Stimulated activated naive CD8-positive, alpha-beta T cell treated with anti-CD3 and anti-CD28 coated beads, Interleukin-15, amount 100 ng/mL, for 72 hours (primary cell): ENCODE measurements around the gene ZNF165.
A peak's percentile ranks its signal among the peaks of the same experiment; 100 is the strongest.
"Not testable (repeated sequence)": the region's sequence is repeated elsewhere in the genome, so short reads cannot be mapped to it uniquely, and the experiment has no call there.

Source experiments
- ATAC-seq: fragments of 150-1000 bp; cut with Tn5 transposase; 2 replicates; pipeline ENCODE4 v1.10.0; 2021; ENCODE audit warnings: mild to moderate bottlenecking, moderate library complexity
- DNase-seq, 2 donors: peaks; one replicate each; pipeline ENCODE4 v3.0.0; 2021 to 2022
- H3K27ac Mint-ChIP-seq, 2 donors: one replicate each; pipeline ENCODE4 v1.8.0; 2022; ENCODE audit warnings: mild to moderate bottlenecking in 2 of 2, mixed read lengths in 2 of 2, moderate library complexity in 2 of 2
- H3K27me3 Mint-ChIP-seq: one replicate; pipeline ENCODE4 v1.8.0; 2022; ENCODE audit warnings: mixed read lengths
- H3K4me1 Mint-ChIP-seq: one replicate; pipeline ENCODE4 v1.8.0; 2022; ENCODE audit warnings: mild to moderate bottlenecking, mixed read lengths
- H3K4me3 Mint-ChIP-seq, 2 donors: one replicate each; pipeline ENCODE4 v1.8.0; 2022; ENCODE audit warnings: mild to moderate bottlenecking in 2 of 2, mixed read lengths in 2 of 2, moderate library complexity in 1 of 2
- H3K9me3 Mint-ChIP-seq, 2 donors: one replicate each; pipeline ENCODE4 v1.8.0; 2022; ENCODE audit warnings: mixed read lengths in 2 of 2

ZNF165 gene

DNA sequence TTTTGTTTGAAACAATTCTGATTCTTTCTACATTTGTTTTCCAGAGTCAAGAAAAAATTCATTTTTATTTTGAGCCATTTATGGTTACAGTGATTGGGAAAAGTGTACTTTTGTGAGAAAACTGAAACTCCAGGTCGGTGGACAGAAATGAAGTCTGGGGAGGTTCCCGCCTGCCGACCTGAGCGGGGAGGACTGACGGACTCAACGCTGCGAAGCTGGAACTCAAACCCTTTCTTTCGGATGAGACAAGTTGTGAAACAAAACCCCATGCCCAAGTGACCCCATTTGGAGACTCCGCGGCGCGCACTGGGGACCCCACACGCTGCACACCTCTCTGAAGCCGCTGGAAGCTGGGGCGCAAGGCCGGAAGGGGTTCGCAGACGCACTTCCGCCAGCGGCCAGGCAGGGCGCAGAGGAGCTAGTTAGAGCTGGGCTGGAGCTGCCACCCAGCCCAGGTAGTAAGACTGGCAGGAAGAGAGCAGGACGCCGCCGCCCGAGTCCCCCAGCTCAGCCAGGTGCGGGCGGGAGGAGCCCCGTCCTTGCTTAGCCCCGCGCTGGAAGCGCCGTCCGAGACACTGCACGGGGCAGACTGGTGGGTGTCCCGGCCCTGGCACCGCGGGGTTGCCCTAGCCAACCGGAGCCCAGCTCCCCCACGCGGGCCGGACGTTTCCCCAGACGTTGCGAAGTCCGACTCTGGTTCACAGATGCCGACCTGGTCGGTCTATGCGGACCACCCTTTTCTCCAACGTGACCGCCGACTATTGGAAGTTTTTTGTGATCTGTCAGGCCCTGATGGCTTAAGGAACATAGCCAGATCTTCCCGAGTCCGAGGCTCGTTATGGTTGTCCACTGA is 24.2 kb downstream of the ZNF165 start:
- ATAC-seq: peak; percentile 100
- Mint-ChIP-seq H3K27ac (peak overlapping the region; percentile 77 to 78), H3K4me1 (peaks cover 7% of the 10 kb centered on the region), H3K9me3 (peaks cover 5 to 8% of the 10 kb centered on the region in 2 donors), H3K27me3 (peaks cover 18% of the 10 kb centered on the region), H3K4me3 (peak overlapping the region; percentile 94)
- DNase-seq: peak; percentile 81 to 89

DNA sequence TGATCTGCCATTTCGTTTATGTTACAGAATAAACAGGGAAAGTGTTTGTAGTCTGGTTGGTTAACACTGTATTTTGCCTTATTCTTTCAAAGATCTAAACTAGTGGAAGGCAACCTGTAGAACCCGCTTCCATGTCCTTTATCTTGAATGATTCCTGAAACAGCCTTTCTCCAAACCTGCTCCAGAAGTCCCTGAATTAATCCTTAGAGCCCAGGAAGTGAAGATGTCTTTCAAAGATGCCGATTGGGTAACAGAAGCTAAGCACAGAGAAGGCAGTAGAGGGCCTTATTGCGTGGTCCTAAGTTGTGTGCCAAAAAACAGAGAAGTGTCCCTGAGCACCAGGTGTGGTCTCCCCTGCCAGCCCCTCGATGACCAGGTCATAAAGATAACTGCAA is 24.9 kb downstream of the ZNF165 start:
- Mint-ChIP-seq H3K4me1 (peaks cover 7% of the 10 kb centered on the region), H3K4me3 (peak overlapping the region; percentile 94), H3K27ac (peak overlapping the region; percentile 50 to 77), H3K27me3 (peaks cover 12% of the 10 kb centered on the region), H3K9me3 (peaks cover 5 to 8% of the 10 kb centered on the region in 2 donors)
- DNase-seq (no peak), ATAC-seq (no peak)

DNA sequence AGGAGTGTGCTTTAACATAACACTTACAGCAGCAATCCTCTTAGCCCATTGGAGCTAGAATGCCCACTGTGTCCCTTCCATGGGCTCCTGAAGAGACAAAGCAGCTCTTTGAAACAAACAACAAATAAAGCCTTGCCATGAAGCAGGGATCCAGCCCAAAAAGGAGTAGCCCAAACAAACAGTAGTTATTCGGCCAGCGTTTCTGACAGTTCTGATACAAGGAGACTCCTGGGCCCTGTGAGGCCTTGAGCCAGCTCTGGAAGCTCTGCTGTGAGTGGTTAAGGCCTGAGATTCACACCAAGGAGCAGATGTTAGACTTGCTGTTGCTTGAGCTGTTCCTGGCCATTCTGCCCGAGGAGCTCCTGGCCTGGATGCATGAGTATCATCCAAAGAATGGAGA is 27.1 kb downstream of the ZNF165 start:
- Mint-ChIP-seq H3K27me3 (no peaks in the 10 kb centered on the region), H3K4me3 (no peak overlapping the region), H3K27ac (no peak overlapping the region), H3K4me1 (peaks cover 7% of the 10 kb centered on the region), H3K9me3 (peaks cover 4 to 5% of the 10 kb centered on the region in 2 donors)
- DNase-seq: no peak
- ATAC-seq: no peak

GRCh38 chr6:28111964-28112363 is 31.6 kb downstream of the ZNF165 start:
- Mint-ChIP-seq H3K9me3 (no peaks in the 10 kb centered on the region), H3K27ac (no peak overlapping the region), H3K27me3 (no peaks in the 10 kb centered on the region), H3K4me1 (no peaks in the 10 kb centered on the region), H3K4me3 (no peak overlapping the region)
- no peak for DNase-seq
- ATAC-seq: no peak

DNA sequence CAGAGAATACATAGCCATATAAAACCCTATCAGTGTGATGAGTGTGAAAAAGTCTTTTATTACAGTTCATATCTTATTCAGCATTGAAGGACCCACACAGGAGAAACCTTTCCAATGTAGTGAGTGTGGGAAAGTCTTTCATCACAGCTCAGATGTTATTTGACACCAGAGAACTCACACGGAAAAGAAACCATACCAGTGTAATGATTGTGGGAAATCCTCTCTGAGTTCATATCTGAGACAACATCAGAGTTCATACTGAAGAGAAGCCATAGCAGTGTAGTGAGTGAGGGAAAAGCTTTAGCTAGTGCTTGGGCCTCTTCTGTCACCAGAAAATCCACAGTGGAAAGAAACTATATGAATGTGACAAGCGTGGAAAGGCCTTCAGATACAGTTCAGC is 35.4 kb downstream of the ZNF165 start:
- Mint-ChIP-seq H3K4me1 (no peaks in the 10 kb centered on the region), H3K27ac (no peak overlapping the region), H3K9me3 (no peaks in the 10 kb centered on the region), H3K27me3 (no peaks in the 10 kb centered on the region), H3K4me3 (no peak overlapping the region)
- DNase-seq: no peak
- ATAC-seq: no peak

DNA sequence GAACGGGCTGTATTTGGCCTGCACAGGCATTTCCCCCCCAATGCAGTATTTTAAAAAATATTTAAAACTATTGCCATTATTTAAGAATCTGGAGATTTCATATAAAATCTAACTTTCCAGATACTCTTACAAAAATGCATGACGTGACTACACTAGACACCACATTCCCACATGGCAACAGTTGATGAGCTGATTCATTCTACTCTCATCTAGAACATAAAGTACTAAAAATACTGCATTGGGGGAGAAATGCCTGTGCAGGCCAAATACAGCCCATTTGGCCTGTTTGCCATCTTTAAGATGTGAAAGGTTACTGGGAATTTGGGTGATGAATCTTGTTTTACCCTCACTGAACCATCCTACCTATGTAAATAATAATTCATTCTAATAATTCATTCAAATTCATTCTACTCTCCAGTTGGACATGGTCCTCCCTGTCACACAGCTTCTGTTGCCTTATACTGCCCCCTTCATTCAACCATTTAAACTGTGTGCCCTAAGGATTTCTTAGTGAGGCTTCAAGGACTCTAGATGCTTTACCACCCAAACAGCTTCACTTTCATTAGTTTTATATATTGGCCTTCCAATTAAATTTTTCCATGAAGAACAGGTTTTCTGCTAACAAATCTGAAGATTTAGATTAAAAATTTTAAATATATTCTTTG is 37.1 kb downstream of the ZNF165 start:
- peaks cover under 1% of the 10 kb centered on the region for H3K4me1 Mint-ChIP-seq
- DNase-seq (no peak), ATAC-seq (no peak)
- no peaks in the 10 kb centered on the region for H3K9me3 Mint-ChIP-seq
- H3K27ac Mint-ChIP-seq: no peak overlapping the region
- H3K4me3 Mint-ChIP-seq: no peak overlapping the region
- H3K27me3 Mint-ChIP-seq: no peaks in the 10 kb centered on the region

- DNase-seq (no peak), ATAC-seq (no peak)
- Mint-ChIP-seq H3K4me3 (no peak overlapping the region), H3K4me1 (peaks cover 7% of the 10 kb centered on the region), H3K9me3 (no peaks in the 10 kb centered on the region), H3K27ac (peak overlapping the region in 1 of 2 donors; percentile 68), H3K27me3 (no peaks in the 10 kb centered on the region)
Observed at GRCh38 chr6:28118217-28118616, 37.8 kb downstream of the ZNF165 start.

- no peak overlapping the region for H3K27ac Mint-ChIP-seq
- no peak overlapping the region for H3K4me3 Mint-ChIP-seq
- H3K9me3 Mint-ChIP-seq: no peaks in the 10 kb centered on the region
- ATAC-seq (no peak), DNase-seq (no peak)
- peaks cover 36% of the 10 kb centered on the region for H3K4me1 Mint-ChIP-seq
- no peaks in the 10 kb centered on the region for H3K27me3 Mint-ChIP-seq
Observed at GRCh38 chr6:28121876-28122275, 41.5 kb downstream of the ZNF165 start.

DNA sequence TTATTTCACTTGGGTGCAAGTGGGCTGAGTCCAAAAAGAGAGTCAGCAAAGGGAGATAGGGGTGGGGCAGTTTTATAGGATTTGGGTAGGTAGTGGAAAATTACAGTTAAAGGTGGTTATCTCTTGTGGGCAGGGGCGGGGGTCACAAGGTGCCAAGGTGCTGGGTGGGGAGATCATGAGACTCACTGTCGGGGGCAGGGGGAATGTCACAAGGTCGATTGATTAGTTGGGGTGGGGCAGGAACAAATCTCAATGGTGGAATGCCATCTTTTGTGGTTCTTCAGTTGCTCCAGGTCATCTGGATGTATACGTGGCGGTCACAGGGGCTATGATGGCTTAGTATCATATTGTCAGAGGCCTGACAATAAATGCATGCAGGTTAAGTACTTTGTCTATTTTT is 41.9 kb downstream of the ZNF165 start:
- not testable (repeated sequence) for H3K27me3 Mint-ChIP-seq, H3K27ac Mint-ChIP-seq, H3K9me3 Mint-ChIP-seq, DNase-seq, ATAC-seq, H3K4me3 Mint-ChIP-seq
- H3K4me1 Mint-ChIP-seq: peaks cover 40% of the 10 kb centered on the region

GRCh38 chr6:28124350-28124970 is 44.1 kb downstream of the ZNF165 start, which contains the start of gene ZSCAN16:
Gene ZSCAN16, plus strand, starts transcription at chr6:28124609. Its CDS starts 835 bp downstream, at chr6:28125444.
- Mint-ChIP-seq H3K4me3 (peak within 1 kb of the TSS; percentile 94 to 97), H3K9me3 (no peaks in the 10 kb centered on the region), H3K27ac (peak within 1 kb of the TSS; percentile 93 to 97), H3K4me1 (peaks cover 53% of the 10 kb centered on the region), H3K27me3 (no peaks in the 10 kb centered on the region)
- DNase-seq (peak; percentile 70 to 77), ATAC-seq (peak; percentile 99)

- Mint-ChIP-seq H3K4me1 (peaks cover 54% of the 10 kb centered on the region), H3K27me3 (no peaks in the 10 kb centered on the region), H3K9me3 (no peaks in the 10 kb centered on the region), H3K27ac (peak overlapping the region; percentile 15 to 97), H3K4me3 (peak overlapping the region; percentile 94 to 97)
- DNase-seq: no peak
- peak; percentile 27 for ATAC-seq
Observed at GRCh38 chr6:28124971-28125353, 44.6 kb downstream of the ZNF165 start.

- Mint-ChIP-seq H3K27ac (peak overlapping the region; percentile 81 to 97), H3K9me3 (no peaks in the 10 kb centered on the region), H3K4me3 (peak overlapping the region; percentile 94 to 97), H3K4me1 (peaks cover 56% of the 10 kb centered on the region), H3K27me3 (no peaks in the 10 kb centered on the region)
- DNase-seq (no peak), ATAC-seq (no peak)
Observed at GRCh38 chr6:28125401-28125800, 45.0 kb downstream of the ZNF165 start.

- no peak for DNase-seq
- Mint-ChIP-seq H3K9me3 (no peaks in the 10 kb centered on the region), H3K27me3 (no peaks in the 10 kb centered on the region), H3K4me1 (peaks cover 65% of the 10 kb centered on the region), H3K27ac (peak overlapping the region in 1 of 2 donors; percentile 49), H3K4me3 (peak overlapping the region; percentile 45 to 48)
- ATAC-seq: no peak
Observed at GRCh38 chr6:28134015-28134414, 53.6 kb downstream of the ZNF165 start.

DNA sequence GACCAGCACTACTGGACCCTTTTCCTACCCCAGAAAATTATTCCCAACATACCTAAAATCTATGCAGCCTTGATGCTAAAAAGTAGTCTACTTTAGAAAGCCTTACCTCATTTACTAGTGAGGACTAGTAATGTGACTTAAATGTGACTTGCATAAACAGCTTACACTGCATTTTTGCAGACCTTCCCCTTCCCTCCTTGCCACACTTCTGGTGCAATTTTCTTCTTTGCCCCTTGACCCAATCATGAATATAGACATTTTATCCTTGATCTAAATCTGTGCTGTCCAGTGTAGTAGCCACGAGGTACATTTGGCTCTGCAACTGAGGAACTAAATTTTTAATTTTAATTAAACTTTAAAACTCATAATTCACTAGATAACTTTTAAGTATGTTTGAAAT is 54.3 kb downstream of the ZNF165 start:
- Mint-ChIP-seq H3K4me3 (peak overlapping the region; percentile 48 to 49), H3K9me3 (no peaks in the 10 kb centered on the region), H3K4me1 (peaks cover 59% of the 10 kb centered on the region), H3K27me3 (no peaks in the 10 kb centered on the region), H3K27ac (peak overlapping the region in 1 of 2 donors; percentile 49)
- DNase-seq (no peak), ATAC-seq (no peak)

DNA sequence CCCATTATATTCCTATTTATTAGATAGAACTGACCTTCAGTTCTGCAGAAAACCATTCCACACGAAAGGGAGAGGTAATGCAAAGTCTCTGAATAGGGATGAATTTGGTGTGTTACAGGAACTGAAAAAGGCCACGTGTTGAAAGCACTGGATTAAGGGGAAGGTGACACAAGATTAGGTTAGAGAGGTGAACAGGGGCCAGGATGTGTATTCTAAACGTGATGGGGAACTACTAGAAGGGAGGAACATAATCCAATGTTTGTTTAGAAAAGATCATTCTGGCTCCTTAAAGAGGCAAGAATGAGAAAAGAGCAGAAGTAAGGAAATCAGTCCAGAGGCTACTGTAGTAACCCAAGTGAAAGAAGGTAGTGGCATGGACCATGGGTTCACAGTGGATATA is 55.0 kb downstream of the ZNF165 start:
- peak overlapping the region; percentile 95 to 97 for H3K4me3 Mint-ChIP-seq
- H3K27me3 Mint-ChIP-seq: no peaks in the 10 kb centered on the region
- no peak for ATAC-seq
- H3K9me3 Mint-ChIP-seq: no peaks in the 10 kb centered on the region
- DNase-seq: no peak
- H3K4me1 Mint-ChIP-seq: peaks cover 63% of the 10 kb centered on the region
- H3K27ac Mint-ChIP-seq: peak overlapping the region; percentile 50 to 98
